Tibial nerve (tissue), 4 donors: ENCODE data around the gene RANBP9. TPM values are rescaled to one million over a fixed set of nuclear protein-coding genes. Genes with fewer than 3 reads are reported as not detected.

ENCODE experiments used
- DNase-seq, 2 donors: peaks; one replicate each; pipeline ENCODE4 v3.0.0-alpha.2; 2019; ENCODE audit warnings: low spot score in 2 of 2
- H3K27ac ChIP-seq, 4 donors: fragments of 200-600 bp; sonication (generic) in 3 of 4; one replicate each; pipeline ENCODE4 v1.5.1; 2017 to 2019; ENCODE audit warnings: mild to moderate bottlenecking in 1 of 4
- H3K27me3 ChIP-seq, 2 donors: fragments of 200-600 bp; sonication (generic) in 1 of 2; one replicate each; pipeline versions ENCODE4 v1.5.1 to v1.6.0; 2017 to 2019
- H3K36me3 ChIP-seq, 3 donors: fragments of 200-600 bp; sonication (generic); one replicate each; pipeline ENCODE4 v1.5.1; 2018 to 2019
- H3K4me1 ChIP-seq, 4 donors: fragments of 200-600 bp; sonication (generic) in 3 of 4; one replicate each; pipeline ENCODE4 v1.5.1; 2017 to 2019
- H3K4me3 ChIP-seq, 4 donors: fragments of 200-600 bp; sonication (generic) in 3 of 4; one replicate each; pipeline ENCODE4 v1.5.1; 2017 to 2019; ENCODE audit warnings: mild to moderate bottlenecking in 1 of 4, moderate library complexity in 1 of 4
- H3K9me3 ChIP-seq, 4 donors: fragments of 200-600 bp; sonication (generic) in 3 of 4; one replicate each; pipeline ENCODE4 v1.5.1; 2017 to 2019
- EP300 ChIP-seq, 2 donors: sonication (generic); formaldehyde crosslinking; IDR thresholded peaks; one replicate each; pipeline ENCODE4 v1.6.1; 2017; ENCODE audit warnings: antibody characterized with exemption in 2 of 2, mild to moderate bottlenecking in 1 of 2
- POLR2A ChIP-seq, 2 donors: fragments of 450-650 bp; IDR thresholded peaks; one replicate each; pipeline ENCODE4 v1.6.1; 2017; ENCODE audit warnings: antibody characterized with exemption in 2 of 2, mild to moderate bottlenecking in 2 of 2, moderate library complexity in 2 of 2
- WGBS, 2 donors: methylation state at CpG; one replicate each; pipeline ENCODE4 v1.1.5; 2018; 5-methylcytosine and 5-hydroxymethylcytosine counted together
- total RNA-seq, 4 donors: library from RNA; depleted of rRNA; stranded (reverse); fragments of >200 nt; gene quantifications; one replicate each; pipeline ENCODE4 v1.1.0, GENCODE V29; 2016
- TF ChIP-seq, protein P1 (sequence below), 5 experiments: fragments of 200-600 bp in 3 of 5; fragments of 450-650 bp in 2 of 5; sonication (generic) in 3 of 5; IDR thresholded peaks; one replicate each; pipeline ENCODE4 v1.5.1; 2016 to 2019; ENCODE audit warnings: antibody characterized with exemption in 5 of 5, mild to moderate bottlenecking in 3 of 5, moderate library complexity in 2 of 5

The RANBP9 gene
- total RNA-seq, 4 donors from 2014 or later = 28.5 to 38.4 (median 37.7) TPM

- WGBS, 2 donors = 63 to 73% methylated on average over 3 of the region's 3 CpGs
- peaks cover 0 to 34% (median 13%) of the 10 kb centered on the region in 4 donors for H3K4me1 ChIP-seq
- H3K36me3 ChIP-seq = peaks cover 0 to 27% (median 0%) of the 10 kb centered on the region in 3 donors
- no peaks in the 10 kb centered on the region for H3K9me3 ChIP-seq
- H3K4me3 ChIP-seq = no peak overlapping the region
- no peaks in the 10 kb centered on the region for H3K27me3 ChIP-seq
- no peak for TF ChIP-seq EP300 (IDR thresholded peaks at IDR 0.05)
- TF ChIP-seq, protein P1, sequence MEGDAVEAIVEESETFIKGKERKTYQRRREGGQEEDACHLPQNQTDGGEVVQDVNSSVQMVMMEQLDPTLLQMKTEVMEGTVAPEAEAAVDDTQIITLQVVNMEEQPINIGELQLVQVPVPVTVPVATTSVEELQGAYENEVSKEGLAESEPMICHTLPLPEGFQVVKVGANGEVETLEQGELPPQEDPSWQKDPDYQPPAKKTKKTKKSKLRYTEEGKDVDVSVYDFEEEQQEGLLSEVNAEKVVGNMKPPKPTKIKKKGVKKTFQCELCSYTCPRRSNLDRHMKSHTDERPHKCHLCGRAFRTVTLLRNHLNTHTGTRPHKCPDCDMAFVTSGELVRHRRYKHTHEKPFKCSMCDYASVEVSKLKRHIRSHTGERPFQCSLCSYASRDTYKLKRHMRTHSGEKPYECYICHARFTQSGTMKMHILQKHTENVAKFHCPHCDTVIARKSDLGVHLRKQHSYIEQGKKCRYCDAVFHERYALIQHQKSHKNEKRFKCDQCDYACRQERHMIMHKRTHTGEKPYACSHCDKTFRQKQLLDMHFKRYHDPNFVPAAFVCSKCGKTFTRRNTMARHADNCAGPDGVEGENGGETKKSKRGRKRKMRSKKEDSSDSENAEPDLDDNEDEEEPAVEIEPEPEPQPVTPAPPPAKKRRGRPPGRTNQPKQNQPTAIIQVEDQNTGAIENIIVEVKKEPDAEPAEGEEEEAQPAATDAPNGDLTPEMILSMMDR (IDR thresholded peaks at IDR 0.05) = no peak
- TF ChIP-seq POLR2A (IDR thresholded peaks at IDR 0.05) = no peak
- no peak for DNase-seq
- H3K27ac ChIP-seq = no peak overlapping the region
These were observed 98.5 kb downstream of the RANBP9 start for GRCh38 chr6:13613029-13613594.

GRCh38 chr6:13611715-13612114, 99.9 kb downstream of the RANBP9 start:
- Histone ChIP-seq H3K27ac (no peak overlapping the region), H3K4me3 (no peak overlapping the region), H3K36me3 (peaks cover 0 to 27% (median 0%) of the 10 kb centered on the region in 3 donors), H3K9me3 (no peaks in the 10 kb centered on the region), H3K27me3 (no peaks in the 10 kb centered on the region), H3K4me1 (peaks cover 0 to 22% (median 9%) of the 10 kb centered on the region in 4 donors)
- no peak for DNase-seq
- no peak for TF ChIP-seq POLR2A (IDR thresholded peaks at IDR 0.05)
- no peak for TF ChIP-seq EP300 (IDR thresholded peaks at IDR 0.05)
- TF ChIP-seq, protein P1 (IDR thresholded peaks at IDR 0.05) = no peak
- WGBS, 2 donors = 58 to 73% methylated on average over 4 of the region's 4 CpGs

DNA sequence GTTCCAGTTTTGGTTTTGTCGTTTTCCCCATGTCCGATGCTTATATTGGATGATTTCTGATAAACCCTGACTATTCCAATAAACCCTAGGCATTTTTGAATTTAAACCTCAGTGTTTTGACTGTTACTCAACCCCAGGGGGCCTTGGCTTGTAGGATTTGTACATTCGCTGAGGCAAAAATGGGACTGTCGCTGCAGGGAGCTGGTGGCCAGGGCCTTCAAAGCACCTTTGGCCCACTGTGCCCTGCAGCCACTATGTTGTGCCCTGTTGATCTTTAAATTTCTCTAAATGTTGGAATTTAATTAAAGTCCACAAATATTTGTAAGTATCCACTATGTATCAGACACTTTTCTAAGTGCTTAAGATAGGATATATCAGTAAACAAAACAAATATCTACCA, 106.0 kb downstream of the RANBP9 start:
- H3K27ac ChIP-seq = no peak overlapping the region
- WGBS, 2 donors = 88% methylated on average over 4 of the region's 4 CpGs

DNA sequence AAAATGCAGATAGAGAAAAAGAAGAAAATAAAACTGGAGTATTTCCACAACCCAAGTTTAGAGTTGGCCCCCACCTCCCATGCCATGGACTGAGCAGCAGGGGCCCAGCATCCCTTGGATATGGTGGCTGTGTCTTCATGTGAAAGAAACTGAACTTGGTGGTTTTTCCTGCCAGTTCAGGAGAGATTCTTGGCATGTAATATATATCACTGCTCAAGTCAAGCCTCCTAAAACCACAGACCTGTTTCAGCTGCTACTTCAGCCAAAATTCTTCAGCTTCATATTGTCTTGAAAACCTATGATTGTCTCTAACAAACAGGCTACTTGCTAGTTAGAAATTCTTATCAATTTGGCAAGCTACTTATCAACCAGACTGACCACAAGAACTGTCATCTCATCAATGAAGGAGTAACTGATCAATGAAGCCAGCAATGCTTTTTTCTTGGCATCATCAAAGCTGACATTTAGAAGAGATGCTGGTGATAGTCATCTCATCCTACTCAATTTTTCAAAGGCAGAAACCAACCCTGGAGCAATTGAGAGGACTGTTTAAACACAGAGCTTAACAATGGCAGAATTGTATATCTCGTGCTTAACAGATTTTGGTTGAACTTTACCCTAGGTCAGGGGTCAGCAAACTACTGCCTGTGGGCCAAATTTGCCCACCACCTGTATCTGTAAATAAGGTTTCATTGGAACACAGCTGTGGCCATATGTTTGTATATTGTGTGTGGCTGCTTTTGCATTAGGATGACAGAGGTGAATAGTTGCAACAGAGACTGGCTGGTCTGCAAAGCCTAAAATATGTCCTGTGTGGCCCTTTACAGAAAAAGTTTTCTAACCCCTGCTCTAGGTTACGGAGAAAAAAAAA, 106.9 kb downstream of the RANBP9 start:
- Histone ChIP-seq H3K9me3 (no peaks in the 10 kb centered on the region), H3K4me3 (no peak overlapping the region), H3K36me3 (peaks cover 0 to 63% (median 0%) of the 10 kb centered on the region in 3 donors), H3K27me3 (no peaks in the 10 kb centered on the region), H3K27ac (no peak overlapping the region), H3K4me1 (no peaks in the 10 kb centered on the region)
- TF ChIP-seq EP300 (IDR thresholded peaks at IDR 0.05) (no peak), POLR2A (IDR thresholded peaks at IDR 0.05) (no peak)
- TF ChIP-seq, protein P1 (IDR thresholded peaks at IDR 0.05) = no peak
- 58 to 62% methylated on average over 2 of the region's 2 CpGs for WGBS, 2 donors
- no peak for DNase-seq

More for the DNA sequence above, 106.0 kb downstream of the RANBP9 start:
- Histone ChIP-seq H3K4me3 (no peak overlapping the region), H3K4me1 (no peaks in the 10 kb centered on the region), H3K36me3 (peaks cover 0 to 58% (median 0%) of the 10 kb centered on the region in 3 donors), H3K27me3 (no peaks in the 10 kb centered on the region), H3K9me3 (no peaks in the 10 kb centered on the region)
- DNase-seq = no peak
- TF ChIP-seq, protein P1 (IDR thresholded peaks at IDR 0.05) = no peak
- TF ChIP-seq POLR2A (IDR thresholded peaks at IDR 0.05) = no peak
- TF ChIP-seq EP300 (IDR thresholded peaks at IDR 0.05) = no peak

DNA sequence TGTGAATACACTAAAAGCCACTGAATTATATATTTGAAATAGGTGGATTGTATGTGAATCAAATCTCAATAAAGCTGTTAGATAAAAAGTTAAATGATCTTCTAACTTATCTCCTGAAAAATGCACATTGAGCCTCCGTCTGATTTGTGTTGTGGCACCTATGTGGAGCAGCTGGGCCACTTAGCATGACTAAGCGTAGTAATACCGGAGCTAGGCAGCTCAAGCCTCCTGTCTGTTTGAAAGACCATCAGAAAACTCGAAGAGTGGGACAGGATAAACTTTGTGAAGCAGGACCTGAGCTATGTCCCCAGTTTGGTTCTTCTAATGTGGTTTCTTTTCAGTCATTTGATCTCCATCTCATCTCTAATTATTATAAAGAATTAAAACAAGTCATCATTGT, 107.5 kb downstream of the RANBP9 start:
- no peaks in the 10 kb centered on the region for H3K9me3 ChIP-seq
- H3K4me1 ChIP-seq = no peaks in the 10 kb centered on the region
- peaks cover 0 to 70% (median 0%) of the 10 kb centered on the region in 3 donors for H3K36me3 ChIP-seq
- no peak overlapping the region for H3K27ac ChIP-seq
- DNase-seq = no peak
- TF ChIP-seq POLR2A (IDR thresholded peaks at IDR 0.05) (no peak), EP300 (IDR thresholded peaks at IDR 0.05) (no peak)
- TF ChIP-seq, protein P1 (IDR thresholded peaks at IDR 0.05) = no peak
- no peak overlapping the region for H3K4me3 ChIP-seq
- no peaks in the 10 kb centered on the region for H3K27me3 ChIP-seq
- 90 to 92% methylated on average over 4 of the region's 4 CpGs for WGBS, 2 donors
